NCI-H2227 (cell line): ENCODE results near the gene CSGALNACT2.
"Not testable (repeated sequence)": the region's sequence is repeated elsewhere in the genome, so short reads cannot be mapped to it uniquely, and the experiment has no call there.

Experiments
- DNase-seq: peaks from one replicate; lab custom pipeline; 2025; ENCODE audit not compliant: unreplicated experiment; lab: John Stamatoyannopoulos, UW

Gene CSGALNACT2

GRCh38 chr10:43214071-43214955, 76.1 kb downstream of the CSGALNACT2 start:
- no peak for DNase-seq

- peak; percentile 46 for DNase-seq
These were observed 76.8 kb downstream of the CSGALNACT2 start for GRCh38 chr10:43214956-43215561.

DNA sequence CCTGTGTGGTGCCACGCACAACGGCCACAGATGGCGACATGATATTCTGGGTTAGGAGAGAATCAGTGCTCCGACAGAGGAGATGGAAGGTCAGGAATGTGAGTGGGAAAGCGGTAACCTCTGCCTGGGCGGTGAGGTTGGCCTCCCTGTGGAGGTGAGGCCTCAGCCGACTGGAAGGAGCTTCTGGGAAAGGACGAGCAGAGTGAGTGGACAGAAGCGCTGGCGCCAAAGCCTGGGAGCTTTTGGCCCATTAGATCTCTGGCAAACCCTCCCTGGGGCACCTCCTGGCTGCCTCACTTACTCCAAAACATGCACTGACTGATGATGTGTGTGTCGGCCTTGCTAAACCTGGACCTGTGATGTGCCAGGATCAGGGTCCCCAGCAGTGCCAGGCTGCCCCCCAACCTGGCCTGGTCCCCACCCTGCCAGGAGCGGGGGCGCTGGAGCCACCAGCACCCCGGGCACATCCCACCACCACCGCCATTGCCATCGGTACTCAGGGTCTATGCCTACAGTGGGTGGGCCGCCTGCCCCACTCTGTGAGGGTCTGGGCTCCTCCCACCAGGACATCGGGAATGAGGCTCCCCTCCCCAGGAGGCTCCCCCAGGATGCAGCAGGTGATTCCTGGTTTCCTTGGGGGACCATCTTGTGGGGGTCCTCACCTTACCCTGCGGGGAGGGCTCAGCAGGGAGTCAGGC, 77.7 kb downstream of the CSGALNACT2 start:
- DNase-seq: no peak

DNA sequence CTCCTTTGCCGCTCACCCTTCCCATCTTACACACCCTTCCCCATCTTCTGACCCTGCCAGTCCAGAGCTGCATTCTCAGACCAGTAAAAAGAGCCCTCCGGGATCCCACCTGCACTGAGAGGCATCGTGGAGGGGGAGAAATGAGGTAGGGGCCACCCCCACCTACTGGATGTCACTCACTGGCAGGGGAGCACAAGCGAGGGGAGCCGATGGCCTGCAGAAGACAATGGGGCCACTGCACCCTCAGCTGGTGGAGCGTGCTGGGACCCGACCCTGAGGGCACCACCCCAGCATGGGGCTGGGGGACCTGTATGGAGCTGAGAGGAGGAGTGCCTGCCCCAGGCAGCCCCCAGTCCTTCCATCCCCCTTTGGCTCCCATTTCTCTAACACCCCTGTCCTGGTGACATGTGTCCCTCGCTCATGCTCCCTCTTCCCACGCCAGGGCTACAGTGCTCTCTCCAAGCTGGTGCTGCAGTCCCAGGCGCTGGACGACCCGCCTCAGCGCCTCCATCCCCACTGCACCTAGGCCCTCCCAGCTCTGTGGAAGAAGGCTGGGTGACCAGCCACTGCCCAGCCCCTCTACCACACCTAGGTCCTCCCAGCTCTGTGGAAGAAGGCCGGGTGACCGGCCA, 78.8 kb downstream of the CSGALNACT2 start:
- no peak for DNase-seq

GRCh38 chr10:43217563-43218205, 79.4 kb downstream of the CSGALNACT2 start:
- DNase-seq: no peak

- DNase-seq: no peak
These were observed 80.1 kb downstream of the CSGALNACT2 start for GRCh38 chr10:43218206-43218950.

GRCh38 chr10:43218951-43219837, 80.9 kb downstream of the CSGALNACT2 start:
- no peak for DNase-seq

GRCh38 chr10:43219848-43220247, 81.6 kb downstream of the CSGALNACT2 start:
- DNase-seq: no peak

DNA sequence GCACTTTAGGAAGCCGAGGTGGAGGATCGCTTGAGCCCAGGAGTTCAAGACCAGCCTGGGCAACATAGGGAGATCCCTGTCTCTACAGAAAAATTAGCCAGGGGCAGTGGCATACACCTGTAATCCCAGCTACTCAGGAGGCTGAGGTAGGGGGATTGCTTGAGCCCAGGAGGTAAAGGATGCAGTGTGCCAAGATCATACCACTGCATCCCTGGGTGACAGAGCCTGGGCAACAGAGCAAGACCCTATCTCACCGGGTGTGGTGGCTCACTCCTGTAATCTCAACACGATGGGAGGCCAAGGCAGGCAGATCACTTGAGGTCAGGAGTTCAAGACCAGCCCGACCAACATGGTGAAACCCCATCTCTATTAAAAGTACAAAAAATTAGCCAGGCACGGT, 82.0 kb downstream of the CSGALNACT2 start:
- DNase-seq: not testable (repeated sequence)

GRCh38 chr10:43220657-43221418, 82.6 kb downstream of the CSGALNACT2 start:
- DNase-seq: no peak

DNA sequence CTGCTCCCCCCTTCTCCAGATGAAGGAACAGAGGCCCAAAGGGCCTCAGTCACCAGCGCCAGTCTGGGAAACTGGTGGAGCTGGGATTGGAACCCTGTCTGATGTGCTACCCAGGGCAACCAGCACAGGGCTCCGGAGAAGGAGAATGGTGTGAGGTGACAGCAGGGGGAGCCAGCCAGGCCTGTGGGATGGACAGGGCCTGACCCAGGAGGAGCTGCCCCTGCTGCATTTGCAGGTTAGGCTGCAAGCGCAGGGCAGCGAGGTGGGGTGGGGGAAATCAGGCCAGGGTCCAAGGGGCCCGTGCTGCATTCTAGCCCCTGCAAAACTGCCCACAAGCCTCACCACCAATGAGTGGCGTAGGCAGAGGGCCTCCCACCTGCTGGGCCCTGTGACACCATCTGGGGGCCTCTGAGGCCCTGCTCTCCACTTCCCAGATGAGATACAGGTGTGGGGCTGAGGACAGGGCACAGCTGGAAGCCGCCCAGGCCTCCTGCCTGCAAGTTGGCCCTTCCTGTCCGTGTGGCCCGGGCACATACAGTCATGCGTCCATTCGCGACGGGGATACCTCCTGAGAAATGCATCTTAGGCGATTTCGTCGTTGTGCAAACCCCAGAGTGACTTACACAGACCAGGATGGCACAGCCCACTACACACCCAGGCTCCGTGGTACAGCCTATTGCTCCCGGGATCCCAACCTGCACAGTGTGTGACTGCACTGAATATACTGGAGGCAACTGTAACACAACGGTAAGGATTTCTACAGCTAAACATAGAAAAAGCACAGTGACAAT, 83.4 kb downstream of the CSGALNACT2 start:
- DNase-seq: no peak

DNA sequence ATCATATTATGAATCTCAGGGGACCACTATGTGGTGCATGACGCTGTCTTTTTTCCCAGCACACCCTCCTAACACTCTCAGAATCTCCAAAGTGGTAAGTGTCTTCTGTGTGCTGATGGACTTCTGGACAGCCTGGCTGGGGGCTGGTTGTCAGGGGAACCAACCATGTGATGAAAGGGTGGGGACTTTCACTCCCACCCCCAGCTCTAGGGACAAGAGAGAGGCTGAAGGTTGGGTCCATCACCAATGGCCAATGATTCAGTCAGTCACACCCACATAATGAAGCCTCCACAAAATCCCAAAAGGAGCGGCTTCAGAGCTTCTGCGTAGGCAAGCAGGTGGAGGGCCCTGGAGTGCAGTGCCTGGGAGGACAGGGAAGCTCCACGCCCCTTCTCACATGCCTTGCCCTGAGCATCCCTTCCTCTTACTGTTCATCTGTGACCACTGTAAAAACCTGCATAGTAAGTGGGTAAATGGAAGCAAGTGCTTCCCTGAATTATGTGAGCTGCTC, 84.0 kb downstream of the CSGALNACT2 start:
- peak; percentile 26 for DNase-seq

GRCh38 chr10:43223056-43223455, 84.8 kb downstream of the CSGALNACT2 start:
- DNase-seq: no peak

DNA sequence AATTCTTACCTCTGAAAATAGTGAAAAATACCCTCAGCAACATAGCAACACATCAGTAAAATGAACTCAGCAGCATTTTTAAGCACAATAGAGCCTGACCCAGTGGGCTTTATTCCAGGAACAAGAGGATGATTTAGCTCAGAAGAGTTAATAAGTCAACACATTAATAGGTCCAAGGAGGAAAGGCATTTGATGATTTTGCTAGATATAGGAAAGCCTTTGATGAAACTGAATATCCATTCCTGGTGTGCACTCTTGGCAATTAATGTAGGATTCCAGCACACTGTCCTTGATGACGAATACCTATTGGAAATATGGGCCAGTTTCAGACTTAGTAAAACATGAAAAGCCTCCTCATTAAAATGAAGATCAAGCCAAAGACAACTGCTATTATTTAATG, 86.1 kb downstream of the CSGALNACT2 start:
- DNase-seq: no peak

GRCh38 chr10:43225004-43225786, 87.0 kb downstream of the CSGALNACT2 start:
- no peak for DNase-seq

- no peak for DNase-seq
These were observed 87.5 kb downstream of the CSGALNACT2 start for GRCh38 chr10:43225787-43226153.

GRCh38 chr10:43226441-43226840, 88.2 kb downstream of the CSGALNACT2 start:
- no peak for DNase-seq
